DND-41 (cell line): ENCODE measurements around the gene NKAIN4.

Experiments used
- ATAC-seq: fragments of 200-7000 bp; cut with Tn5 transposase; 3 replicates; pipeline ENCODE4 v1.9.1; 2021; ENCODE audit warnings: low read depth; ENCODE audit not compliant: insufficient read depth
- DNase-seq: peaks from one replicate; pipeline ENCODE4 v3.0.0-alpha.2; 2020
- H2AFZ ChIP-seq: 2 replicates; pipeline ENCODE4 v1.6.0; 2012; ENCODE audit warnings: low read depth, low read length
- H3K27ac ChIP-seq: 2 replicates; pipeline ENCODE4 v1.5.1; 2012; ENCODE audit warnings: low read length, inconsistent platforms
- H3K27me3 ChIP-seq: fragments of 200-600 bp; sonication (generic); 2 replicates; pipeline ENCODE4 v1.6.0; 2012; ENCODE audit warnings: low read length, mild to moderate bottlenecking, inconsistent platforms; ENCODE audit not compliant: insufficient read depth, poor library complexity
- H3K36me3 ChIP-seq: 2 replicates; pipeline ENCODE4 v1.5.1; 2012; ENCODE audit warnings: low read length, inconsistent platforms; ENCODE audit not compliant: insufficient read depth
- H3K4me1 ChIP-seq: 2 replicates; pipeline ENCODE4 v1.5.1; 2012; ENCODE audit warnings: mild to moderate bottlenecking, low read length; ENCODE audit not compliant: insufficient read depth
- H3K4me2 ChIP-seq: 2 replicates; pipeline ENCODE4 v1.6.0; 2012; ENCODE audit warnings: mild to moderate bottlenecking, moderate library complexity, low read length, inconsistent platforms; ENCODE audit not compliant: insufficient read depth
- H3K4me3 ChIP-seq, 2 experiments: fragments of 200-600 bp in 1 of 2; shearing (Covaris generic) in 1 of 2; 2 replicates each; pipeline ENCODE4 v1.5.1; 2012 to 2016; ENCODE audit warnings: inconsistent platforms in 2 of 2, low read length in 2 of 2, mild to moderate bottlenecking in 2 of 2, low read depth in 1 of 2, moderate library complexity in 1 of 2
- H3K79me2 ChIP-seq: 2 replicates; pipeline ENCODE4 v1.6.0; 2012; ENCODE audit warnings: low read length, inconsistent platforms; ENCODE audit not compliant: insufficient read depth
- H3K9ac ChIP-seq: 2 replicates; pipeline ENCODE4 v1.6.0; 2012; ENCODE audit warnings: low read depth, mild to moderate bottlenecking, inconsistent platforms, low read length, moderate library complexity
- H3K9me3 ChIP-seq: 2 replicates; pipeline ENCODE4 v1.5.1; 2012; ENCODE audit warnings: low read length, moderate library complexity, mild to moderate bottlenecking, inconsistent platforms; ENCODE audit not compliant: insufficient read depth, severe bottlenecking
- H4K20me1 ChIP-seq: 2 replicates; pipeline ENCODE4 v1.6.0; 2012; ENCODE audit warnings: low read length; ENCODE audit not compliant: insufficient read depth
- EZH2 ChIP-seq: IDR thresholded peaks from 3 replicates; pipeline ENCODE4 v1.6.1; 2012; ENCODE audit warnings: borderline replicate concordance, low read depth, mild to moderate bottlenecking, moderate library complexity, low read length, inconsistent platforms; ENCODE audit not compliant: severe bottlenecking
- TF ChIP-seq, protein P1 (sequence below): IDR thresholded peaks from 2 replicates; pipeline ENCODE4 v1.5.1; 2012; ENCODE audit warnings: borderline replicate concordance, low read length, moderate library complexity, mild to moderate bottlenecking; ENCODE audit not compliant: poor library complexity, severe bottlenecking; ENCODE audit errors: extremely low read depth

The NKAIN4 gene

DNA sequence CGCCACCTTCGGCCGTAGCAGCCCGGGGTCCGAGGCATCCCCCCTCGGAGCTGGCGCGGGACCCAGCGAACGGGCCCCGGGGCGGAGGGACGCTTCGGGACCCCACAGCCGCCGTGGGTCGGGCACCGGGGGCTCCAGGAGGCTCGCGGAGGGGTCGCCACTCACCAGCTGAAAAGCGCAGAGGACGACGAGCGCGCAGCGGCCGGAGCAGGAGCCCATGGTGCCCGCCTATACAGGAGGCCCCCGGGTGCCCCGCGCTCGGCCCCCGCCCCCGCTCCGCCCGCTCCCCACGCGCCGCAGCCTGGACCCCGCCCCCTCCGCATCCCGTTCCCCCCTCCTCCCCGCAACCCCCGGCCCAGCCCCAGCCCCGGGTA is at the start of gene NKAIN4:
Gene NKAIN4, minus strand, starts transcription at position 232 of the 374 bp plus-strand sequence. Its CDS starts 13 bp downstream, at position 219.
- ATAC-seq (no peak), DNase-seq (no peak)
- Histone ChIP-seq H3K27me3 (no peaks in the 10 kb centered on the region), H3K4me1 (no peaks in the 10 kb centered on the region), H3K4me3 (no peak within 1 kb of the TSS), H3K4me2 (no peak within 1 kb of the TSS), H3K27ac (no peak within 1 kb of the TSS), H4K20me1 (peaks cover 5% of the 10 kb centered on the region), H3K36me3 (no peaks in the 10 kb centered on the region), H3K9ac (no peak within 1 kb of the TSS), H3K9me3 (no peaks in the 10 kb centered on the region), H2AFZ (no peak within 1 kb of the TSS), H3K79me2 (no peaks in the 10 kb centered on the region)
- TF ChIP-seq, protein P1, sequence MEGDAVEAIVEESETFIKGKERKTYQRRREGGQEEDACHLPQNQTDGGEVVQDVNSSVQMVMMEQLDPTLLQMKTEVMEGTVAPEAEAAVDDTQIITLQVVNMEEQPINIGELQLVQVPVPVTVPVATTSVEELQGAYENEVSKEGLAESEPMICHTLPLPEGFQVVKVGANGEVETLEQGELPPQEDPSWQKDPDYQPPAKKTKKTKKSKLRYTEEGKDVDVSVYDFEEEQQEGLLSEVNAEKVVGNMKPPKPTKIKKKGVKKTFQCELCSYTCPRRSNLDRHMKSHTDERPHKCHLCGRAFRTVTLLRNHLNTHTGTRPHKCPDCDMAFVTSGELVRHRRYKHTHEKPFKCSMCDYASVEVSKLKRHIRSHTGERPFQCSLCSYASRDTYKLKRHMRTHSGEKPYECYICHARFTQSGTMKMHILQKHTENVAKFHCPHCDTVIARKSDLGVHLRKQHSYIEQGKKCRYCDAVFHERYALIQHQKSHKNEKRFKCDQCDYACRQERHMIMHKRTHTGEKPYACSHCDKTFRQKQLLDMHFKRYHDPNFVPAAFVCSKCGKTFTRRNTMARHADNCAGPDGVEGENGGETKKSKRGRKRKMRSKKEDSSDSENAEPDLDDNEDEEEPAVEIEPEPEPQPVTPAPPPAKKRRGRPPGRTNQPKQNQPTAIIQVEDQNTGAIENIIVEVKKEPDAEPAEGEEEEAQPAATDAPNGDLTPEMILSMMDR: no peak
- TF ChIP-seq EZH2: no peak

DNA sequence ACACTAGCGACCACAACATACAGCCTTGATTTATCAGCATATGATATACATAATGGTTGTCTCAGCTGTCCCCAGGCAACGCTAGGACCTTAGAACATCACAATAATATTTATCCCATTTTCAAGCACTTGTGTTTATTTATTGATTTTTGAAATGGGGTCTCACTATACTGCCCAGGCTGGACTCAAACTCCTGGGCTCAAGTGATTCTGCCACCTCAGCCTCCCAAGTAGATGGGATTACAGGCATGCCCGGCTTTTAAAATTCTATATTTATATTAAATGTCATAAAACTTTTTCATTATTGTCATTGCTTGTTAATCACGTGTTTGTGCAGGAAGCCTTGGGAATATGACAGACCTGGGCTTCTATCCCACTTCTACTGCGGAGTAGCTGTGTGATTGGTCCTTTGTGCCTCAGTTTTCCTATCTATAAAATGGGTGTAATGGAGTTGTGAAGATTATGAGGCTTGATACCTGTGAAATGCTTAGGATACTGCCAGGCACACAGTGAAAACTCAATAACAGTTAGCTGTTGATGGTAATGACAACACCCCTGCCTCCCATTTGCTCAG is 48.9 kb upstream of the NKAIN4 start:
- no peak overlapping the region for H3K4me3 ChIP-seq
- H3K4me1 ChIP-seq: no peaks in the 10 kb centered on the region
- no peak overlapping the region for H2AFZ ChIP-seq
- H3K4me2 ChIP-seq: no peak overlapping the region
- DNase-seq (no peak), ATAC-seq (no peak)
- no peaks in the 10 kb centered on the region for H3K36me3 ChIP-seq
- no peak overlapping the region for H3K9ac ChIP-seq
- H3K27ac ChIP-seq: no peak overlapping the region
- H3K27me3 ChIP-seq: no peaks in the 10 kb centered on the region
- H4K20me1 ChIP-seq: peaks cover 9% of the 10 kb centered on the region
- TF ChIP-seq, protein P1: no peak
- no peak for TF ChIP-seq EZH2
- no peaks in the 10 kb centered on the region for H3K79me2 ChIP-seq
- peaks cover 8% of the 10 kb centered on the region for H3K9me3 ChIP-seq

DNA sequence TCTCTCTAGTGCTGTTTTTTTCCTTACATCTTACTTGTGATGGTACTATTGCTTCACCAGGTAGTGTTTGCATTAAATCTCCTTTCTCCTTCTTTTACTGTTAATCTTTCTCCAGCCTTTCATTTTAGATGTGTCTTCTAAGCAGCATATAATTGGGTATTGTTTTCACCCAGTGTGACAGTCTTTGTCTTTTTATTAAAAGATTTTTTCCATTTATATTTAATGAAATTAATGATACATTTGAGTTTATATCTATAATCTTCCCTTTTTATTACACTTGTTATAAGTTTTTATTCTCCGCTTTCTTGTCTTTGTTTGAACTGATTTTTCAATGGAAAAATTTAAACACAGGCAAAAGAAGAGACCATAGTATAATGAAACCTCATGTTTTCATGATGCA is 47.4 kb upstream of the NKAIN4 start:
- H3K9ac ChIP-seq: no peak overlapping the region
- no peaks in the 10 kb centered on the region for H3K36me3 ChIP-seq
- no peak overlapping the region for H3K4me2 ChIP-seq
- TF ChIP-seq, protein P1: no peak
- TF ChIP-seq EZH2: no peak
- ATAC-seq: no peak
- no peak for DNase-seq
- H3K4me1 ChIP-seq: no peaks in the 10 kb centered on the region
- no peak overlapping the region for H3K27ac ChIP-seq
- no peaks in the 10 kb centered on the region for H3K79me2 ChIP-seq
- peaks cover 9% of the 10 kb centered on the region for H4K20me1 ChIP-seq
- no peak overlapping the region for H3K4me3 ChIP-seq
- H2AFZ ChIP-seq: no peak overlapping the region
- no peaks in the 10 kb centered on the region for H3K27me3 ChIP-seq
- peaks cover 8% of the 10 kb centered on the region for H3K9me3 ChIP-seq
